HG03097 (cell line): Measurements from ENCODE around the gene RNU1-1.
A peak's percentile ranks its signal among the peaks of the same experiment; 100 is the strongest.
"Not testable (repeated sequence)": the region's sequence is repeated elsewhere in the genome, so short reads cannot be mapped to it uniquely, and the experiment has no call there.

ENCODE experiments used
- ATAC-seq: cut with Tn5 transposase; IDR thresholded peaks from one replicate; pipeline ENCODE4 v1.9.1; 2021; ENCODE audit not compliant: unreplicated experiment, low FRiP score

Gene RNU1-1

DNA sequence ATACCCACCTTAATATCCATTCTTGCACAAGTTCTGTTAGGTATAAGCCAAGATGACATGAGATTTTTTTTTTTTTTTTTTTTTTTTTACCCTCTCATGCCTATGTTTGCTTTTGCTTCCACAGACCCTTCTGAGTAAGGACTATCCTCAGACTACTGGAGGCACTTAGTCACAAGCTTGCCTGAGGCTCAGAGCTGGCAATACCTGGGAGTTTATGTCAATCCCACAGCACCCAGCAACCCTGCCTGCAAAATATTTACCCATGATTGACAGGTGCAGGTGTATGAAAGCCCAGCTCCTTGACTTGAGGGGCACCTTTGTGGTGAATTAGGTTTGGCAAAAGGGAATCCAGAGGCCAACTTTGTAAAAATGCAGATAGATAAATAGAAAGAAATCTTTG lies 11.7 kb upstream of the RNU1-1 start:
- ATAC-seq, result not testable (repeated sequence)

GRCh38 chr1:16521679-16522078 lies 7.6 kb upstream of the RNU1-1 start:
- ATAC-seq, result not testable (repeated sequence)

- ATAC-seq, result no peak
Observed at GRCh38 chr1:16521288-16521583, 7.2 kb upstream of the RNU1-1 start.

DNA sequence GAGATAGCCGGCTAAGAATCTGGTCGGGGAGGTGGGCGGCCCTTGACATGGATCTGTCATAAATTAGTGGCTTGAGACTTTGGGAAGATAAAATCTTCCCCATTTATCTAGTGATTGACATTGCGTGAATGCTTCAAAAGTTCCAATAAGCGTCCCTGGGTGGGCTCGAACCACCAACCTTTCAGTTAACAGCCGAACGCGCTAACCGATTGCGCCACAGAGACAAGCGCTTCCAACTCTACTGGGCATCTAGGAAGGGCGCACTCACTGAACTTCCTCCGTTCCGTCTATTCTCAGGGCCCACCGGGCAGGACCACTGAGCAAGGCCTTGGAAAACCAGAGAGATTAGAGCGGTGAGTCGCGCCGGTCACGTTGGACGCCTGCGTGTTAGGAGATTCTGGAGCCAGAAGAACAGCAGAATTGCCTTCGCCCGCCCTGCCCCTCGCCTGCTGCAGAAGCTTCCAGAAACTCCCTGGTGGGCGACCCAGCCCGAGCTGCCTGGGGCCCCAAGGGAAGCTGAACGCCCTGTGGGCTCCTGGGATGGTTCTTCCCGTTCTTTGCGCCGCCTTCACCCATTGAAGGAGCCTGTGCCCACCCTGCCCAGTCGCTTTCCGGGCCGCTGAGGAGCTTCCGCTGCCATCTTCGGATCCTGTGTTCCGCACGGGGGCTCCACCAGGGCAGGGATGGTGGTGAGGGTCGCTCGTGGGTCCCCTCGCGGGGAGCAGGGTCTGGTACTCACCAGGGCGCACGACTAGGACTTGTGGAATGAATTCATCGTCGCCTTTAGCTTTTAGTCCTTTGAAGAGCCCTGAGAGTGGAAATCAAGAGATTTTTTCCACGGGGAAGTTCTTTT lies 6.6 kb upstream of the RNU1-1 start:
- not testable (repeated sequence) for ATAC-seq

DNA sequence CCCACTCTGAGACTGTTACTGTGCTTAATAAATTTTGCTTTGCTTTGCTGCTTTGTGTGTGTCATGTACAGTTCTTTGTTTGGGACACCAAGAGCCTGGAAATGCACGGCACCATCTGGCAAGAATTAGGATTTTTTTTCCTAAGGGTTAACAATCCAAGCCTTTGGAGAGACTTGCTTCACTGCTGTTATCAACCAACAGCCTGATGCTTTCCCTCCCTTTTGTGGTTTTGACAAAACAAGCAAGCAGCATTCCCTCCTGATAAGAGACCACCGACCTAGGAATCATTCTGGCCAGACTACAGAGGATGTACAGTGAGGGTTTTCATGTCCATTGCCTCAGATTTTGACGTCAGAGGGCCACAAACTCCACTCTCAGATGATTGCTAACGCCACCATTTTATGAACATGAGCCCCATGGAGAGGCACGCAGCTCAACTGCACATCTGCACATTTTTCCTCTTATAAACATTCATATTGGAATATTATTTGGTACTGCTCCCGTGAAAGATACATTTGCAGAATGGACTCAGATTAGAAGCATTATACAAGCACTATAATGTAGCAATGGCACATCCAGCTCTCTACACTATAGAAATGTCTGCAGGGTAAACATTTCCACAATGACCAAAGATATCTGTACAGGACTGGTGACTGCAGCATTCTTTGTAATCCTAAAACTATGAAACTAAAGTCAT lies 5.3 kb upstream of the RNU1-1 start:
- not testable (repeated sequence) for ATAC-seq

GRCh38 chr1:16518913-16519254 lies 4.8 kb upstream of the RNU1-1 start:
- ATAC-seq, result not testable (repeated sequence)

GRCh38 chr1:16516694-16517410 lies 2.8 kb upstream of the RNU1-1 start:
- not testable (repeated sequence) for ATAC-seq

DNA sequence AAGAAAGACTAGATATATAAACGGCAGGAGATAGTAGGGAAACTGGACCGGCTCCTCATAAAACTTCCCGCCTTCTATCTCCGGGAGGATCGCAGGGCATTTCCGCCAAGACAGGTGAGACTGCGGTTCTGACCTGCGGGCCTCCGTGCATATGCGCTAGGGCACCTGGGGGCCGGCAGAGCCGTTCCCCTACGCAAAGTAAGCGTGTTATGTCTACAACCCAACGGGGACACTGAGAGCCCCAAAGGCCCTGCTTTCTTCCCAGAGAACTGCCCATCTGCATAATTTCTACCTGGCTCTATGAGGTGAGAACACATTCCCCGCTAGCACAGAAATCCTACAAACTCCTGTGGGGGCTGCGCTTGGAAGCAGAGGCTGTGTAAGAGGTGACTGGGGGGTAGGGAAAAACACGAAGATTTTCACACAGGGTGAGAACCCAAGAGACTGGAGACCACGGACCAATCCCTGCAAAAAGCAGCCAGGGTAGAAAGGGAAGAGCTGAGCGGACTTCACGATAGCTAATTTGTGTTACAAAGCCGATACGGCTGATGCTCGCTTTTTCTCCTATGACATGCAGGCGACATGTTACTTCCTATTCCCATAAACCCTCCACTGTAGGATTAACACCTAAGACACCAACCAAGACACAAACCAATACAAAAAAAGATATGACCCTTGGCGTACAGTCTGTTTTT lies 526 bp downstream of the RNU1-1 start:
- ATAC-seq, result peak; percentile 97

DNA sequence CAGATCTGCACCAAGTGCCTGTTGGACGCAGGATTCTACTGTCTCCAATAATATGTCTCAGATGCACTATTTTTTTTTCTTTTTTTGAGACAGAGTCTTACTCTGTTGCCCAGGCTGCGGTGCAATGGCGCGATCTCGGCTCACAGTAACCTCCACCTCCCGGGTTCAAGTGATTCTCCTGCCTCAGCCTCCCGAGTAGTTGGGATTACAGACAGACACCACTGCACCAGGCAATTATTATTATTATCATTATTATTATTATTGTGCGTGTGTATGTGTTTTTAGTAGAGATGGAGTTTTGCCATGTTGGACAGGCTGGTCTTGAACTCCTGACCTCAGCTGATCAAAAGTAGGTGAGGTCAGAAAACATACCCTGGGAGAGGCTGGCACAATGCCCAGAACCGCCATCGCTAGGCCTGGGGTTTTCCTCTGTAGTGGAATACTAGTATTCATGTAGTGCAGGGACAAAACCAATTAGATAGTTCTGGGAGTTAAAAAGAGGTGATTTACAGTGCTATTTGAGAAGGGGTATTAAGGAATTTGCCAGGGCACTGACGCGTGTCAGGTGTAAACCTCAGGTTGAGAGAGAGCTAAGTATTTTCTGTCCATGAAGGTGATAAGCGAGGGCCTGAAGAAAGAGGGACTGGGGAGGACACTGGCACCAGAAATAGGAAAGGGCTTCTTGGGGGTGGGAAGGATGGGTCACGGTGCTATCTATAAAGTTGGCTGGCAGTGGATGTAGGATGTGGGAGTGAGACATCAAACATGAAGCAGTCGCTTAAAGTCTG lies 1.3 kb downstream of the RNU1-1 start:
- not testable (repeated sequence) for ATAC-seq

GRCh38 chr1:16511926-16512325 lies 2.2 kb downstream of the RNU1-1 start:
- not testable (repeated sequence) for ATAC-seq

GRCh38 chr1:16508861-16509445 lies 5.1 kb downstream of the RNU1-1 start:
- not testable (repeated sequence) for ATAC-seq

- ATAC-seq, result not testable (repeated sequence)
Observed at GRCh38 chr1:16506364-16507136, 7.5 kb downstream of the RNU1-1 start.

- ATAC-seq, result not testable (repeated sequence)
Observed at GRCh38 chr1:16505870-16506269, 8.2 kb downstream of the RNU1-1 start.

DNA sequence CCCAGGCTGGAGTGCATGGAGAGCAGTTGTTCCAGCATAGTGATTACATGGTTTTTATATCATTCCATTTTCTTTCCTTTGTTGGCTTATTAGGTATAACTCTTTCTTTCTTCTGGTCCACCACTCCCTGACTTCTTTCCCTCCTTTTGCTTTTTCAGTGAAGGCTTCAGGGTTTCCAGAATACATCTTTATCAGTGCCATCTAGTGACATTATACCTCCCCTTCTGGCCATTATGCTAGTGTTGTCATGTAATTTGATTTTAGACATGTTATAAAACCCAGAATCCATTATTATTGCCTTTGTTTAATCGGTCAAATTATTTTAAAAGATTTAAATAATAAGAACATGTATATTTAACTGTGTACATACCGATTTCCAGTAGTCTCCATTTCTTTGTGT lies 10.6 kb downstream of the RNU1-1 start:
- no peak for ATAC-seq

- not testable (repeated sequence) for ATAC-seq
Observed at GRCh38 chr1:16501446-16501845, 12.6 kb downstream of the RNU1-1 start.

DNA sequence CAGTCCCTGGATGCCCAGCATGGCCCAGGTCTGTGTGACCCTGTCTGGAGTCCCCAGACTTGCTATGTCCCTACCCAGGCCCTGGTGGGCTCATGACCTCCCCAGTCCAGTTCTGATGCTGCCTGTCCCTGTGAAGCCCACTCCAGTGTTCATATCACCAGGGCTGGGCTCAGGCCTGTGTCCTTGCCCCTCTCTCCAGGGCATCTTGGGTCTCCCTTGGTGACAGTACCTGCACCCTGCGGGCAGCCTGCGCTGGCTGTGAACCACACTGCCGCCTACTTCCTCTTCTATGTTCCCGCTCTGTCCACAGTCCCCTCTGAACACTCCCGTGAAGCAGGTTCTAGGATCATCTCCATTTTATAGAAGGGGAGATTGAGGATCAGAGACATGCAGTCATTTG lies 13.1 kb downstream of the RNU1-1 start:
- not testable (repeated sequence) for ATAC-seq

DNA sequence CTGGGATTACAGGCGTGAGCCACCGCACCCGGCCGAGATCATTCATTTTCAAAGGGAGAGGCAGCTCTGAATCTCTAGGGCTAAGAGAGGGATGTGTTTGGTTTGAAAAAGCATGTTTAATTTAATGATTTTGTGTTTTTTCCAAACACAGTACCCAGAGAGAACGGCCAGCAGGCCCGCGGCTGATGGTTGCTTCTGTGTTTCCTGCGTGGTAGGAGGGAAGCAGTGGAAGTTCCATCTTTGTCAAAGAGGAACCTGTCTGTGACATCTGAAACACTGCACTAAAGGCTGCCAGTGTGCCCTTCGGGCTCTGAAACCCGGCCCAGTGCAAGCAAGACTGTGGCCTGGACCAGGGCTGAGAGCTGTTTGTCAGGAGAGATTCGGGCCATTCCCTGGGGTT lies 13.6 kb downstream of the RNU1-1 start:
- not testable (repeated sequence) for ATAC-seq

DNA sequence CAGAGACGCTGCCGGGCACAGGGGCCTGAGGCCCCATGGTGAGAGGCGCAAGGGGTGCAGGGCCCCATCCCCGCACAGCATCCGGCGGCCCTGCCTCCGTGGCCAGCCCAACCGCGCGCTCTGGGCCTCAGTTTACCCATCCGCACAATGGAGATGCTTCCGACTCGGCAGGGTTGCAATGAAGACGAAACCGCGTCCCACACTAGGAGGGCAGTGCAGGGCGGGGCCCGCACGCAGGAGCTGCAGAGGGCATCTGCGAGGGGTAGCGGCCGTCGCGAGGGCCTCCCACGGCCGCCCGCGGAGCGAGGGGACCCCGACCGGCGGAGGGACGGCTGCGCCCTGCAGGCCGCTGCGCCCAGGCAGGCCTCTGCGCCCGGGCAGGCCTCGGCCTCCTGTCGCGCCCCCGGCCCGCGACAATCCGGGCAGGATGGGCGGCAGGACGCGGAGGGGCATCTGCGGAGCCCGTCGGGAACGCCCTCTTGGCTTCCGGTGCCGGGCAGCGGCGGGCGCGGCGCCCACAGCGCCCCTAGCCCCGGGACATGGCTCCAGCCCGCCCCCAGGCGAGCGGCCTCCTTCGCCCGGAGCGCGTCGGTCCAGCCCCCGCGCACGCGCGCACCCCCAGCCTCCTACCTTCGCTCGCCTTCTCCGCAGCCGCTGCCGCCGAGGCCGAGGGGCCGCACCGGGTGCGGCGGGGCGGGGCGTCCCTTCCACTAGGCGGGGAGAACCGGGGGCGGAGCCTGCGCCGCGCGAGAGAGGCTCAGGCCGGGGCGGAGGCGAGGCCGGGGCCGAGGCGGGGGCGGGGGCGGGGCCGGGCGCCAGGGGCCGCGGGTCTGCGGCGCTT lies 15.3 kb downstream of the RNU1-1 start:
- peak; percentile 70 for ATAC-seq
